PC-9 (cell line): Measurements from ENCODE around the gene HMOX2.

Experiments used
- CTCF ChIP-seq: fragments of 200-600 bp; sonication (generic); conservative IDR thresholded peaks from 2 replicates; pipeline ENCODE4 v1.6.1; 2017; ENCODE audit warnings: mixed run types, antibody characterized with exemption, mild to moderate bottlenecking, moderate library complexity
- EZH2 ChIP-seq: fragments of 200-600 bp; sonication (generic); IDR thresholded peaks from 2 replicates; pipeline ENCODE4 v1.8.0; 2017; ENCODE audit warnings: antibody characterized with exemption, low read depth

GRCh38 chr16:4471869-4472268, 4.3 kb upstream of the HMOX2 start:
- no peak for TF ChIP-seq CTCF
- TF ChIP-seq EZH2, result no peak
